ENCODE measurements around the gene ABHD13. TPM values are rescaled to one million over a fixed set of nuclear protein-coding genes. Genes with fewer than 3 reads are reported as not detected.
"Not testable (repeated sequence)": the region's sequence is repeated elsewhere in the genome, so short reads cannot be mapped to it uniquely, and the experiment has no call there.

ABHD13 gene
- total RNA-seq, 3 donors from 2014 or later (not counting 1 experiment from before 2014, with no cell fraction given) = 12.3 to 14.7 (median 12.9) TPM

GRCh38 chr13:108213946-108214345, 4.2 kb upstream of the ABHD13 start:
- ATAC-seq (no peak), DNase-seq (no peak)
- peaks cover 19% of the 10 kb centered on the region for H3K4me1 ChIP-seq (ENCODE audit: control insufficient read depth, insufficient read depth, low read length)
- no peaks in the 10 kb centered on the region for H3K27me3 ChIP-seq (ENCODE audit: control insufficient read depth, insufficient read depth, low read length)
- peaks cover 17% of the 10 kb centered on the region for H3K36me3 ChIP-seq (ENCODE audit: control insufficient read depth, insufficient read depth, low read length)
- Mint-ChIP-seq H3K9me3 (peaks cover 0 to 3% of the 10 kb centered on the region in 2 donors), H3K4me3 (peak overlapping the region; percentile 97), H3K27ac (peak overlapping the region; percentile 95 to 100), H3K27me3 (ENCODE audit: low read depth in 2 of 2) (no peaks in the 10 kb centered on the region), H3K36me3 (peaks cover 29% of the 10 kb centered on the region), H3K4me1 (peaks cover 22 to 27% of the 10 kb centered on the region in 2 donors)
- peak overlapping the region; percentile 55 for H3K27ac ChIP-seq (ENCODE audit: low read length)
- TF ChIP-seq CTCF (IDR thresholded peaks at IDR 0.05) = no peak
- intact Hi-C loops (cut with micrococcal nuclease) = no loop called here
- H3K4me3 ChIP-seq (ENCODE audit: low read length) = no peak overlapping the region
- whole genome bisulfite sequencing (ENCODE audit: insufficient coverage) = 73% methylated on average over 2 of the region's 5 CpGs
- H3K9me3 ChIP-seq (ENCODE audit: control insufficient read depth, insufficient read depth, low read length) = no peaks in the 10 kb centered on the region

- ATAC-seq (no peak), DNase-seq (peak in 1 of 2 donors; percentile 41)
- WGBS (ENCODE audit: insufficient coverage) = 50% methylated on average over 22 of the region's 41 CpGs
- Mint-ChIP-seq H3K27ac (peak overlapping the region; percentile 95 to 100), H3K4me1 (peaks cover 29 to 34% of the 10 kb centered on the region in 2 donors), H3K27me3 (ENCODE audit: low read depth in 2 of 2) (no peaks in the 10 kb centered on the region), H3K36me3 (peaks cover 22% of the 10 kb centered on the region), H3K9me3 (peaks cover 0 to 3% of the 10 kb centered on the region in 2 donors), H3K4me3 (peak overlapping the region; percentile 97)
- H3K4me1 ChIP-seq (ENCODE audit: control insufficient read depth, insufficient read depth, low read length) = peaks cover 19% of the 10 kb centered on the region
- H3K27ac ChIP-seq (ENCODE audit: low read length) = peak overlapping the region; percentile 55
- peaks cover 13% of the 10 kb centered on the region for H3K36me3 ChIP-seq (ENCODE audit: control insufficient read depth, insufficient read depth, low read length)
- intact Hi-C loops (cut with micrococcal nuclease) = no loop called here
- no peaks in the 10 kb centered on the region for H3K9me3 ChIP-seq (ENCODE audit: control insufficient read depth, insufficient read depth, low read length)
- H3K27me3 ChIP-seq (ENCODE audit: control insufficient read depth, insufficient read depth, low read length) = no peaks in the 10 kb centered on the region
- peak overlapping the region; percentile 24 for H3K4me3 ChIP-seq (ENCODE audit: low read length)
- no peak for TF ChIP-seq CTCF (IDR thresholded peaks at IDR 0.05)
Measured at GRCh38 chr13:108214441-108215271, 3.5 kb upstream of the ABHD13 start.

- Histone ChIP-seq H3K27me3 (ENCODE audit: control insufficient read depth, insufficient read depth, low read length) (no peaks in the 10 kb centered on the region), H3K9me3 (ENCODE audit: control insufficient read depth, insufficient read depth, low read length) (no peaks in the 10 kb centered on the region), H3K27ac (ENCODE audit: low read length) (peak within 1 kb of the TSS; percentile 55), H3K4me1 (ENCODE audit: control insufficient read depth, insufficient read depth, low read length) (peaks cover 21% of the 10 kb centered on the region), H3K36me3 (ENCODE audit: control insufficient read depth, insufficient read depth, low read length) (peaks cover 6% of the 10 kb centered on the region), H3K4me3 (ENCODE audit: low read length) (peak within 1 kb of the TSS; percentile 45)
- Mint-ChIP-seq H3K36me3 (peaks cover 14% of the 10 kb centered on the region), H3K9me3 (no peaks in the 10 kb centered on the region), H3K27ac (peak within 1 kb of the TSS; percentile 95 to 100), H3K4me1 (peaks cover 37 to 42% of the 10 kb centered on the region in 2 donors), H3K4me3 (peak within 1 kb of the TSS; percentile 97), H3K27me3 (ENCODE audit: low read depth in 2 of 2) (no peaks in the 10 kb centered on the region)
- 0% methylated on average over 25 of the region's 26 CpGs for WGBS (ENCODE audit: insufficient coverage)
- intact Hi-C loops (cut with micrococcal nuclease) = no loop called here
- DNase-seq (peak; percentile 87 to 98), ATAC-seq (peak; percentile 75 to 86 (median 77))
- no peak for TF ChIP-seq CTCF (IDR thresholded peaks at IDR 0.05)
Measured at GRCh38 chr13:108215436-108215835, 2.8 kb upstream of the ABHD13 start, which contains the start of gene LIG4. Gene LIG4, minus strand, starts transcription at chr13:108215536. Its CDS starts 4,268 bp downstream, at chr13:108211268.

GRCh38 chr13:108217307-108218043, 717 bp upstream of the ABHD13 start:
- intact Hi-C loops (cut with micrococcal nuclease); H3K36me3 Mint-ChIP-seq; H3K36me3 ChIP-seq (ENCODE audit: control insufficient read depth, insufficient read depth, low read length); DNase-seq; H3K27me3 ChIP-seq (ENCODE audit: control insufficient read depth, insufficient read depth, low read length); H3K9me3 Mint-ChIP-seq; H3K27me3 Mint-ChIP-seq (ENCODE audit: low read depth in 2 of 2); H3K9me3 ChIP-seq (ENCODE audit: control insufficient read depth, insufficient read depth, low read length); ATAC-seq: not testable (repeated sequence)
- H3K27ac ChIP-seq (ENCODE audit: low read length) = peak overlapping the region; percentile 85
- 73% methylated on average over 24 of the region's 27 CpGs for WGBS (ENCODE audit: insufficient coverage)
- peak overlapping the region; percentile 95 to 100 for H3K27ac Mint-ChIP-seq
- H3K4me1 ChIP-seq (ENCODE audit: control insufficient read depth, insufficient read depth, low read length) = peaks cover 21% of the 10 kb centered on the region
- peaks cover 38 to 52% of the 10 kb centered on the region in 2 donors for H3K4me1 Mint-ChIP-seq
- peak overlapping the region; percentile 97 for H3K4me3 Mint-ChIP-seq
- peak overlapping the region; percentile 90 for H3K4me3 ChIP-seq (ENCODE audit: low read length)
